Cardiac septum (tissue), 1 donor: Measurements from ENCODE around the gene PTPN14. TPM values are rescaled to one million over a fixed set of nuclear protein-coding genes. Genes with fewer than 3 reads are reported as not detected.

Experiments
- DNase-seq: peaks from one replicate; pipeline ENCODE4 v3.0.0-alpha.2; 2020; ENCODE audit warnings: low spot score
- intact Hi-C: fragments of 100-400 bp; cut with DNase I; formaldehyde crosslinking; loops from one replicate; pipeline ENCODE4 v1.14.0; 2022
- total RNA-seq: library from RNA; stranded (reverse); fragmentation: NEBNext Ultra II Directional; extraction: Animal tissue kit (Norgen Biotek cat#: 25700); gene quantifications from one replicate; pipeline ENCODE4 v1.2.1, GENCODE V29; 2021
- donor health status: DM: no; HTN: no; CAD: no.

Gene PTPN14
- total RNA-seq, 1 donor from 2014 or later: 67.7 TPM

DNA sequence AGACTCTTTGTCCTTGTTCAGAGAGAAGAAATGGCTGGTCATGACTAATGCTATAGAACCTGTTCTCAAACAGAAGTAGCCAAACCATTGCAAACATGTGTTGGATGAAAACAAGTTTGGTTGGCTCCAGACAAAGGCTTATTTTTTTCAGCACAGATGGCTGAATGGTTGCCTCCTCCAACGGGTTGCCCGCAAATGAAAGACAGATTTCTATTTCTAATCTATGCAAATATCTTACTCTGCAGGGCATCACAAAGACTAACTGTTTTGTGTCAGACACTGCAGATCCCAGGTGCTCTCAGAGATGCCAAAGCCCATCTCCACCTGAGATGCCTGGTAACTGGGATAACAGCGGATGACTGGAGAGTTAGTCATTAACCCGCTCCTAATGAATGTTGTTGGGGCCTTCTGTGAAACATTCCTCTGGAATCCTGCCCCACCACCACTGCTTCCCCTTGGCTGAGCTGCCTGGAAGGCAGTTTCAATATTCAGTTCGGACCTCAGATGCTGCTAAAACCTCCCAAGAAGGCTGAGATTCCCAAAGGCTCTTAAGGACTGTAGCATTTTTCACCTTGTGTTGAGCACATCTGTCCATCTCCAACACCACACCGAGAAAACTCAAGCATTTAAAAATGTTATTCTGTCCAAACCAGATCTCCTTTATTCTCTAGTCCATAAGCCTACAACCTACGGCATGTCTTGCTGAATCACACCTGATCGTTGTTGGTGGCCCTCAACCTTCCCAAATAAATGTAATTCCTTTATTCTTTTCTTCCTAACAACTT is 104.4 kb downstream of the PTPN14 start:
- no peak for DNase-seq

DNA sequence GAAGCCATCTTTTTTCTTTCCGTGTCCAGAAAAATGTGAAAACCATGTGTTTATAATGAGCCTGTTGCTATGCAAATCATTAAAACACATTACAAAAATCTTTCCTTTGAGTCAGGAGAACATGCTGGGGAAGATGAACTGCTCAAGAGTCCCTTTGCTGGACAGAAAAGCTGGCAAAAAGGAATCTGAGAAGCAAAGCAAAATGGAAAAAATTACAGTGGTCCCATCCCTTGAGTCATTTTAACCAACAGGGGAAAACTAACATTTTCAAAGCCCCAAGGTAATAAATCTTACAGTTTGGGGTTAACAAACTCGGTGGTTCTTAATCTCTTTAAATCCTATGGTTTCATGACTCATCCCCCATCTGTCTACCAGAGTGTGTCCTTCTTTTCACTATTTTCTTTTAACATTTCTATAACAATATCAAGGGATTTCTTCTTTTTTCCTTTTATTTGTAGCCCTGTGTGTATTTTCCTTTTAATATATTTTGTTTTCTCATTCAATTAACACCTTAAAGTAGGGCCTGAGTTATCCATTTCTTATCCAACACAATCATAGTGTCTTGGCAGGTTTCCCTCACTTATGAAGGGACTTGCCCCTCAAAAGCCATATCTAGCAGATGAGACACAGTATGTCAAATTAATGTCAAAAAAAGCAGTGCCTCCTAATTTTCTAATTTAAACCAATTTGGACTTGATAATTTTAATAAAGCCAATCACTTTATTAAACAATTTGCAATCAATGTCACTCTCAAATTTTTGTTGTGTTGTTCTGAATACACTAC is 105.4 kb downstream of the PTPN14 start:
- intact Hi-C loops: no loop called here
- DNase-seq: no peak

More for the DNA sequence above, 104.4 kb downstream of the PTPN14 start:
- intact Hi-C loops: no loop called here

DNA sequence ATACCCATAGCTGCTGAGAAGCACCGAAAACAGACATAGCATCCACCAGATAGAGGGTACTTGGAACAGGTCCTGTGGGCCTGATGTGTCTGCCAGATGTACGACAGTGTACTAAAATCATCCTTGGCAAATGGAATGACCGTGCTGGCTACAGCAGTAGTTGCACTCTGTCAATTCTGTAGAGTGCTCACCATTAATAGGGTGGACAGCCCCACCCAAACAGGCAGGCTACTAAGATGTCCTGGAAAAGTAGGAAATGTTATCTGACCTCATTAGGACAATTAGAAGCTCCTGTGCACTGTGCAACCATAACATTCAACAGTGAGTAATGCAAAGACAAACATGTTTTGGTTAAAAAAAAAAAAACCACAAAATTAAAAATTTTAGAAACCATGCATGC is 106.2 kb downstream of the PTPN14 start:
- DNase-seq: no peak
- intact Hi-C loops: no loop called here

DNA sequence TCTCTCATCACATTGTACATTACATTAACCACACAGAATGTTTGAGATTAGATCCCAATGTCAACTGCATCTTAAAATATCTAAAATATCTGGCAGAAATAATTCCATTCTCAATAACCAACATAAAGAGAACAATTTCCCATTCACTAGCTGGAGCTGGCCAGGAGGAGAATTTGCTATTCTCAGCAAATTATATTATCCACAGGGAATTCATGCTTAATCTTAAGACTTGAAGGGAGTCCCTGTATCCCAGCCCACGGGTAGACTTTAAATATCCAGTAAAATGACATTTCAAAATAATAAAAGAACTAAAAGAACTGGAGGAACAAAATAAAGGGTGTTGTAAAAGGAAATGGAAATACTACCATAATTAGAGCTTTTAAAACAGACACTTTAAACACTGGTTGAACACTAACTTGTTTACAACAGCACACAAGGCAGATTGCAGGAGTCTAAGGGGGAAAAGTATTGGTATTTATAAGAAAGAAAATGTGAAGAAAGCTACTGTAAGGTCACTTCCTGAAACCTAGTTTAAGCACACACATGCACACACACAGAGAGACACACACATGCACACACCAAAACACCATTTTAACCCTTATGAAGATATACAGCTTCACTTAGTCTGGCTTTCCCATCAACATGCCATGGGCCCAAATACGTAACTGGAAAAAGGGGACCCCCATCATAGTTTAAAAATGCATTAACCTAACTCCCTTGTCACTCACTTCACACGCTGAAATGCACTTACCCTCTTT is 107.0 kb downstream of the PTPN14 start:
- intact Hi-C loops: no loop called here

DNA sequence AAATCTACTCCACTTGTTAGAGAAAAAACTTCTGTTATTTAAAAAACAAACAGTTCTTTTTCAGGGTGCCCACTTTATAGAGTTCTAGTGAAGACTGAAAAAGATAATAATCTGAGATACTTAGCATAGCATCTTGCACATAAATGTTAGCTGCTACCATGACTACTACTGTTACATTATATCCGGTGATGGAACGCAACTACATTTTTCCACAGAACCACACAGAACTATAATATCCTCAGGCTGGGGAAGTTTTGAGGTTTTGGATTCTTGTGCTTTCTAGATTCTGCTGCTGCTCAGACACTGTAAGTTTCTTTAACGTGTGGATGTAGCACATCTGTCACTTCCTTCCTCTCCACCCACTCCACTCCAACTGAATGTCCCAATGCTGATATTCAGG is 110.3 kb downstream of the PTPN14 start:
- no peak for DNase-seq
- intact Hi-C loops: no loop called here

More for the DNA sequence above, 107.0 kb downstream of the PTPN14 start:
- DNase-seq: no peak

DNA sequence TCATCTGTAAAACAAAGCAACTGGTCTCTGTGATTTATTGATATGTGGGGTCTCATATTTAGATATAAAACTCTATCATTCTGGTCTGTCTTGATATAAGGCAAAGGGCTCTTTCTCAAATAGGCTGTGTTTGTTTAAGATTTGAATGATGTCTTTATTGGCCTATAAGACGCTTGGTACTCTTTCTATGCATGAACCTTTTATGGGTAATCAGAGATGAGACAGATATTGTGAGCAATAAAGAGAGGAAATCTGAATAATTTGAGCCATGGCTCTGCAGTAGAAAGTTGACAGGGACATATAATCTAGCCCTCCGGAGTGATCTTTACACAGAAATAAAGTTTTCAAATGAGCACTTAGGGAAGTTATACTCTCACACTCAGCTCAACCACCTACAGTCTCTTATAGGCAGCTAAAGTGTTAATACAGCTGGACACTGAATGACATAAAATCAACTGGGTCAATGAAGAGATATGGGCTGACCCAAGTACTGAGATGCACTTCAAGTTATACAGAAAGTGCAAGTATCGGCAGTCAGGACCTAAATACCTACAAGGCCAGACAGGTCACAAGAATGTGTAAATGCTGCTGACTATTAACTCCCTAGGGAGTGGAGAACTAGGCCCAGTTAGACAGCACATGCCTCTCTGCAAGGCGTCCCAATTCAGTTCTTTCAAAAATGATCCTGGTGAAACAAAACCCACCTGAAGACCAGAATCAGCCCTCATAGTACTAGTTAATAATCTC is 111.0 kb downstream of the PTPN14 start:
- intact Hi-C loops: no loop called here
- no peak for DNase-seq

DNA sequence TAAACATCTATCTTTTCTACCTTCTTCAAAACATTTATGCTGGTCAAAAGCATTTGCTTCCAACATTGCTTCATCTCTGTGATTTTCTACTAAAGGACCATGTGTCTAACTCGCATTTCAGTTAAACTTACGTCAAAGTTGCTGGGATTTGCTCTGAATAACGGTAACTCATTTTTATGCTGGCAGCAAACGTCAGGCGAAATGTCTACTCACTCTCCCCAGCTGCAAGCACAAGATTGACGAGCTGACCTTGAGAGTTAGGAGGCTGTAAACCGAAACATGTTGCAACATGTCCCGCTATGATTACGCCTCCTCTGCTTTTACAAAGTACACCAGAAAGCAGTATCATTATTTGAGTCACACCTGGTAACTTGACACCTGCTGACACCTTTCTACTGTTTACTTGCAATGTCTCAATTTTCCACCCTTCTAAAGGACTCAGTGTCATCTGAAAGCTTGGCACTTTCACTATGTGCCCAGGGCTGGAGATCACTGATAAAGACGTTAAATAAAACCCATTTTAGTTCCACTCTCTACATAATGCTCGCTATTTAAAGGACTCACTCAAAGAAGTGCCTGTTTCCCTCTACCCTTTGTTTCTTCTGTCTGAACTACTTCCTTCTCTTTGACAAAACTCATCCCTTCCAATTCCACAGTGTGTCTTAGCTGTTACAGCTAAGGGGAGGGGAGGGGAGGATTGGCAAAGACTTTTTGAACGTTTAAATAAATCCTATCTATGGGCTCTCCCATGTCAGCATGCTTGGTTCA is 111.9 kb downstream of the PTPN14 start:
- intact Hi-C loops: no loop called here
- no peak for DNase-seq

DNA sequence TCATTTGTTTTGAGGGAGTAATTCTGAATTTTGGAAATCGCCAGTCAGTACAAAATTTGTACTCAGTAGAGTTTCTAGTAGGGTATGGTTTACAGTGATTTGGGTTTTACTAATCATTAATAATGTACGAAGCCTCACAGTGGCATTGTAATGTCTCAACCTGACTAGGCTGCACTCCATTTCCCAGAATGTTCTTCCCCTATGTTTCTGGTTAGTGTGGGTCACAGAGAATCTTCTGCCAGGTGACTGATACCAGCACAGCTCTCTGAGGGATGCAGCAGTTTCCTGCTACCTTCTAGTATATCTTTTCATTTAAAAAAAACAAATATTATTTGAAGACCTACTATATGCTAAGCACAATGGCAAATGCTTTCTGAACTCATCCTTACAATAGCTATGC is 112.9 kb downstream of the PTPN14 start:
- DNase-seq: no peak
- intact Hi-C loops: no loop called here

DNA sequence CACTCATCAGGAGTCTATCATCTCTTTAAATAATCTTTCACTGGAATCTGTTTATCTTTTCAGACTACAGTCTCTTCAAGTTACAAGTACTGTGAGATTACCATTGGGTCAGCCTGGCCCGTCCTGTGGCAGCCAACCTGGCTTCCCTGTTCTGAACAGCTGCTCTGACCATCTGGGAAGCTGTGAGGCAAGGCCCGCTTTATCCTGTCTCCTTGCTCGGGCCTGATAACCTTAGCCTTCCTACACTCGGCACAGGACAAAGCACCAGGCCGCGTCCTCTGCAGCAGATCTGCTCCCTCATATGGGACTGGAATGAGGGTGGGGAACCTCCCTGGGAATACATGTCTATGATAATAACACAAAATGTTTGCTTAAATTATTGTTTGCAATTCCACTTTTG is 113.3 kb downstream of the PTPN14 start:
- DNase-seq: no peak
- intact Hi-C loops: no loop called here

DNA sequence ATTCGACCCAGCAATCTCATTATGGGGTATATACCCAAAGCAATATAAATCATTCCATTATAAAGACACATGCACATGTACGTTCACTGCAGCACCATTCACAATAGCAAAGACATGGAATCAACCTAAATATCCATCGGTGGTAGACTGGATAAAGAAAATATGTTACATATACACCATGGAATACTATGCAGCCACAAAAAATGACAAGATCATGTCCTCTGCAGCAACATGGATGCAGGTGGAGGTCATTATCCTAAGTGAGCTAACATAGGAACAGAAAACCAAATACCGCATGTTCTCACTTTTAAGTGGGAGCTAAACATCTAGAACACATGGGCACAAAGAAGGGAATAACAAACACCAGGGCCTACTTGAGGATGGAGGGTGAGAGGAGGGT is 115.5 kb downstream of the PTPN14 start:
- no peak for DNase-seq
- intact Hi-C loops: no loop called here

DNA sequence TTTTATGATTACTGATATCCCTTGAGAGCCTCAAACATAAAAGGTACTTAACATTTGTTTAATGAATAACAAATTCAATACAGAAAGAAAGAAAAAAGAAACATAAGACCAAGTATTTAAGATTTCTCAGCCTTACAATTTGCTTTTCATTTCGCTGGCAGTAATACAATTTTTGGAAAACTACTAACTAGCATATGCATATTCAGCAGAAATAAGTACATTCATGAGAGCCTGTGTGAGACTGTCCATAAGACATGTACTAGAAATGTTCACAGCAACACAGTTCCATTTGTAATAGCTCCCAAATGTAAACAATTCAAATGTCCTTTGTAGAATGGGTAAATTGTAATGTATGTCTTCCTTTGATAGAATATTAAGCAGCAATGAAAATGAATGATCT is 119.2 kb downstream of the PTPN14 start:
- intact Hi-C loops: no loop called here
- DNase-seq: no peak

DNA sequence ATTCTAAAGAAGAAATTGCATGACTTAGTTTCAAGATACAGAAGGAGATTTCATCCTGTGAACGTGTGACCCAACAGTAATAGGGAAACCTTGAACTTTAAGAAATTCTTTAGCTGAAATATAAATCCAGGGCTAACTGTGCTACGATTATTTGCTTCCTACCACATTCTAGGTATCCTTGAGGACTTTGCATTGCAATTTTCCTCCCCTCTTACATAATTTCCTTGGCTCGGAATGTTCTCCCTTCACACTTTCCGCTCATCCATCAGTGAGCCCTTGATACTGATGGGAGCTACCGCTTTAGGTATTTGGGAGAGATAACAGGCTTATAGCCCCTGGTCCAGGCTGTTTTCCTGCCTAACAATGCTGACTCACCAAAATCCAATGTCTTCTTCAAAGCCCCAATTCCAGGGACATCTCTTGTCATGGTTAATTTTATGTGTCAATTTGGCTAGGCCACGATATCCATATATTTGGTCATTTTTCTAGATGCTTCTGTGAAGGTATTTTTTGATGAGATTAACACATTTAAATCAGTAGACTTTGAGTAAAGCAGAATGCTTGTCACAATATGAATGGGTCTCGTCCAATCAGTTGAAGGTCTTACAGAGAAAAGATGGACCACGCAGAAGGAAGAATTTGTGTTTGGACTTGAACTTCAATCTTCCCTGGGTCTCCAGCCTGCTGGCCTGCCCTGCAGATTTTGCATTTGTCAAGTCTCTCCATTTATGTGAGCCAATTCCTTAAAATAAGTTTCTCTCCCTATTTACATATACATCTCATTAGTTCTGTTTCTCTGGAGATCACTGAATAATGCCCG is 121.2 kb downstream of the PTPN14 start:
- DNase-seq: no peak
- intact Hi-C loops: no loop called here

DNA sequence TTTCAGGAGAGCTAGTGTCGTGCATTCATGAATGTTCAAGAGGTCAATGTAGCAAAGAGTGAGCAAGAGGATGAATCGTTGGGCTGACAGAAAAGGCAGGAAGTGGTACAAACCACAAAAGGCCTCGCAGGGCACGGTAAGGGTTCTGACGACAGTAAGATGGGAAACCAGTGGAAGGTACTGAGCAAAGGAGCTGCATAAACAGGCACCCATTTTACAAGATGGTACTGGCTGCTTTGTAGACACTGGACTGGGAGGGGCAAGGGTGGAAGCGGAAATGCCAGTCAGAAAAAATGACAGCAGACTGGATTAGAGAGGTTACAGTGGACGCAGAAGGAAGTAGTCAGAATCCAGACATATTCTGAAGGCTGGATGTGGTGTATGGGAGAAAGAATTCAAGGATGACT is 123.5 kb downstream of the PTPN14 start:
- DNase-seq: no peak
- intact Hi-C loops: no loop called here

DNA sequence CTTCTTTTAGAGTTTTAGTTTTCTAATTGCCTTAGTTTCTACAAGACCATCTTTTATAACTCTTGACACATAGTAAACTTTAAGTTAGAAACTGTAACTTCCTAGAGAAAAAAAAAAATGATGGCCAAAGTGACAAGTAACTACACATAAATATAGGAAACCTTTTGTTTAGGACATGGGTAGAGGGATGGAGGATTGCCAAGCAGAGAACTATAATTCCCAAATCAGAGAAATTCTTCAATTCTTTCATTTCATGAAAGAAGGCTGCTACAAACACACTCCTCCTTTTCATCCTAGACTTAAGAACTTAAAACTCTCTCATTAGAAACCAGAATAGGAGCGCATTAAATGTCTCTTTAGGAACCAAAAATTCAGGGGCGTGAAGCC is 125.0 kb downstream of the PTPN14 start:
- intact Hi-C loops: no loop called here
- DNase-seq: no peak

DNA sequence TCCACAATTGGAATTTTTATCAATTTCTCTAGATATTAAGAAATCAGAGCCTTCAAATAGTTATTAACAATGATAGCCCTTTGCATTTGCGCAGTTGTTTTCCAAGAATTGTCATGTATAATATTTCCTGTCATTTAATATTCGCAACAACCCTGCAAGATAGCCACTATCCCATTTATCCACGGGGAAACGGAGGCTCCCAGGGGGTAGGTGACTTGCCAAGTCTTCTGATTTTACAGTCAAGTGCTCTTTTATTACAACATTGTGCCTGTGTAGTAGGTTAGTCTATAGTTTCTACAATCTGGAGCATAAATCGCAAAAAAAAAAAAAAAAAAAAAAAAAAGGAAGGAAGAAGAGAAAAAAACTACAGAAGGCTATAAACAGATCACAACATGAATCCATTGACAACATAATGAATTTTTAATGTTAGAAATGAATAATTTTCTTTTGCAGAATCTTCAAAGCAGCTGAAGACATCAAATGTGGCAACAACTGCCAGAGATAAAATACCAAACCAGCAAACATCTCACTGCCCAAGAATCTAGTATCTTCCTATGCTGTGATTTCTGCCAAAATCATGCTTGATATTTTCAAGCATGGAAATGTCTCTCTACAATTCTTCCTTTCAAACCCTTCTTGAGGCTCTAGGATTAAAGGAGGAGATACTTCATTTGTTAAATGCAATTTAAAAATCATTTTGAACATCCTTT is 125.5 kb downstream of the PTPN14 start:
- DNase-seq: no peak
- intact Hi-C loops: no loop called here

DNA sequence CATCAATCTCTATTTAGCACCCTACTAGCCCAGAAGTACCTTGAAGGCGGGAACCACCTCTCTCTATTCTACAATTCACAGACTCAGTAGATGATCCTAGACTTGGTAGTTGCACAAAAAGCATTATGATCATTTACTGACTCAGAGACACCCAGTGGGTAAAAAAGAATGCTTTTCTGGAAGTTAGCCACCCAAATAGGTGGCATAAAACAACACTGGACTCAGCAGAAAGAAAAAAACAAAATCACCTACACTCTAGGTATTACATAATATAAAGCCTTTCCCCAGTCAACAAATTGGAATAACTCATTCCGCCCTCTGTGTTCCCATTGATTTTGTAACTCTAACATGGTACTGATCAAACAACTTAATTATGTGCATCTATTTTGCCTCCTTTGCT is 126.3 kb downstream of the PTPN14 start:
- DNase-seq: no peak
- intact Hi-C loops: no loop called here

DNA sequence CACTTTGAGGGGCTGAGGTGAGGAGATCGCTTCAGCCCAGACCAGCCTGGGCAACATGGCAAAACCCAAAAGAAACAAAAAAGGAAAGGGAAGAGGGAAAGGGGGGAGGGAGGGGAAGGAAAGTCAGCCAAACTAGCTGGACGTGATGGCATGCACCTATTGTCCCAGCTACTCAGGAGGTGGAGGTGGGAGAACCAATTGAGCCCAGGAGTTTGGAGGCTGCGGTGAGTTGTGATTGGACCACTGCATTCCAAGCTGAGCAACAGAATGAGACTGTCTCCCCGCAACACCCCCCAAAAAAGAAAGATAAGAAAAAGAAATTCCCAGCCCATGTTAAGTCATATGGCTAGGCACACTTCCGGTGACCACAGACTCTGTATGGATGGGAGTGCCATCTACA is 128.4 kb downstream of the PTPN14 start:
- intact Hi-C loops: no loop called here
- no peak for DNase-seq
